ENCODE data around the gene RPL18A.

RPL18A gene

GRCh38 chr19:17841810-17842662 is 17.7 kb upstream of the RPL18A start:
- DNase-seq: peak; percentile 90

DNA sequence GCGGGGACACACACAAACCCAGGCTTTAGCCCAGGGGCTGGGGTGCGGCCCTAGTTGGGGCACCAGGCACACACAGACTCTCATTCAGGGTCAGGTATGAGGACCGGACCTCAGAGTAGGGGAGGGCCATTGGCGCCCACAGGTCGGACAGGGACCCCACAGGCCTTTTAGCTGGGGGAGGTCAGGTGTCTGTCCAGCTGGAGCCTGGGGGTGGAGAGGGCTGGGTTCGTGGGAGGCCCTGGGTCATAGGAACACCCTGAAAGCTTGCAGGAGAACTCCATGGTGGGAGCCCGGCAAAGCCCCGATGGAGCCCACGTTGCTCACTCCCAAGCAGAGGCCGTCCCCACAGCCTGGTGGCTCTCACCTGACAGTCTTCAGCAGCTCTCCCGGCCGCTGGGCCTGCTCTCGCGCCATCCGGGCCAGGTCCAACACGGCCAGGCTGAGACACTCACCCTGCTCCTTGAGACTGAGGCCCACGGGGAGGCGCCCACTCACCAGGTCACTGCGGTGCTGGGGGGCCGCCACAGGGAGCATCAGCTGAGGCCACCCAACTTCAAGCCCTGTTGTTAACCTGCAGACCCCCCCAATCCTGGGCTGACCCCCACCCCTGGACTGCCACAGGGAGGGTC is 16.9 kb upstream of the RPL18A start:
- no peak for DNase-seq

DNA sequence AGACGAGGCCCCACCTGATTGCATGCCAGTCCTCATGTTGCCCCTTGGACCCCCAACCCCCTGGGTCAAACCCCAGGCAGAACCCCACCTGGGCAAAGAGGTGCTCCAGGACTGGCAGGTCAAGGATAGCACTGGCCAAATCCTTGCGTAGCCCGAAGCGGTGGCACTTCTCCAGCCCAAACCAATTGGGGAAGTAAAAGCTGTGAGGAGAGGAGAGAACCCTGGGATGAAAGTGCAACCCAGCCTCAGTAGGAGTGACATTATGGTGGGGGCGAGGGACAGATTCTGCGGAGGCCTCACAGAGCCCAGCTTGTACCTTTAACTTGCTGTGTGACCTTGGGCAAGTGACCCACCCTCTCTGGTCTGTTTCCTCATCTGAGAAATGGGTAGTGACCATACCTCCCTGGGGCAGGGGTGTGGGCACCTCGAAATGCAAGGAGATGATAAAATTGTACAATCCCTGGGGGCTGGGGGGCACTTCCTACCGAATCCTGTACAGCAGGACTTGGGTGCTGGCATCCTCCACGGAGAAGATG is 16.4 kb upstream of the RPL18A start:
- DNase-seq: no peak

DNA sequence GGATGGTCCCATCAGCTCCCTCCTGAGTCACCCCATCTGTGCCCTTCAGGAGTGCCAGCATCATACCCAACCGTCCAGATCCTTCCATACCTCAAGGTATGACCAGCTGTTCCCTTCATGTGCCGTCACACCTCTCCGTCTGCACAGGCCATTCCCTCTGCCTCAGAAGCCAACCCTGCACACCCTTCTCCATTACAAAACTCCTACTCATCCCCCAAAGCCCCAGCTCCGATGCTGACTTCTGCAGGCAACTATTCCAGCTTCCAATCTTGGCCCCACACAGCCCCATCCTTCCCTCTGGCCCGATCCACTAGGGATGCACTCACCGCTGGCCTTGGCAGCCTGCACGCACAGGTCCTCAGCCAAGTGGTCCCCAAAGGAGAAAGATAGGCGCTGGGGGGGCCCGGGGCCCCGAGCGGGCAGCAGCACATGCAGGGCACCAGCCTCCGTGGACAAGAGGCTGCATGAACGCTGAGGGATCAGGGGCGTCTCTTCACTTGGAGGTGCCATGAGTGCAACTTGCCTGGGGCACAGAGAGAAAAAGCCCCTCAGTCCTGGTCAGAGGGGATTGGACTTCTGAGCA is 15.7 kb upstream of the RPL18A start:
- DNase-seq: no peak

DNA sequence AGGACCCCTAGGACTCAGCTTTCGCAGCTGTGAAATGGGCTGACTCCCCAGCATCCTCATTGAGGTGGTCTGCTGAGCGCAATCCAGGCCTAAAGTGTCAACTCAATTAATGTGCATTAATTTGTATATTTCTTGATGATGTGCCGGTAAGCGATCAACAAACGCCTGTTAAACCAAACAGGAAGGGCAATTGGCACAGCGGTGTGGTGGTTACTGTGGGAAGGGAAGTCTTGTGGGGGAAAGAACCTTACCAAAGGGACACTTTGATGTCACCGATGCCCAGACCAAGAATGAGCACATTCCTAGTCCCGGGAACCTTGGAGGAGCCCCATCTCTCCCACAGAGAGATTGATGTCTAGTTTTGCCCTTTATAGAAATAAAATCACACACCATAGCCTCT is 13.6 kb upstream of the RPL18A start:
- DNase-seq: no peak

- no peak for DNase-seq
Observed at GRCh38 chr19:17847538-17848366, 12.0 kb upstream of the RPL18A start, which contains the start of gene JAK3. Gene JAK3, minus strand, starts transcription at chr19:17847982. Its CDS starts 3,565 bp downstream, at chr19:17844417.

DNA sequence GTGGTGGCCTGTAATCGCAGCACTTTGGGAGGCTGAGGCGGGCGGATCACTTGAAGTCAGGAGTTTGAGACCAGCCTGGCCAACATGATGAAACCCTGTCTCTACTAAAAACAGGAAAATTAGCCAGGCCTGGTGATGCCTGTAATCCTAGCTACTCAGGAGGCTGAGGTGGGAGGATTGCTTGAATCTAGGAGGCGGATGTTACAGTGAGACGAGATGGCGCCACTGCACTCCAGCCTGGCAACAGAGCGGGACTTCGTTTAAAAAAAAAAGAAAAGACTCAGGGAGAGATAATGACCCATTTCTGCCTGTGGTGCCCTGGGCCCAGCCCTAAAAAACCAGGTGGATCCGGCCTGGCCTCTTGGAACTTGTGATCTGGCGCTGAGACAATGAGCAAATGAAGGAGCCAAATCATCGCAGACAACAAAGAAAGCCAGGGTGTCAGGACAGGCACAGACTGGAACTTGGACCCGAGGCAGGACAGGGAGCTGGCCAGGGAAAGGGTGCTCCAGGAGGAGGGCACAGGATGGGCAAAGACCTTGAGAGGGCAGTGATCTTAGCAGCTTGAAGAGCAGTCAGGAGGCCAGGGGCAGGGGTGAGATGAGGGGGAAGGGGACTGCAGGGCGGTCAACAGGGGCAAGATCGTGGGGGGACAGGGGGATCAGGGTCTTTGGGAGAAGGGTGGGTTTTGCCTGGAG is 11.0 kb upstream of the RPL18A start:
- no peak for DNase-seq

GRCh38 chr19:17854061-17854460 is 5.6 kb upstream of the RPL18A start:
- DNase-seq: no peak

DNA sequence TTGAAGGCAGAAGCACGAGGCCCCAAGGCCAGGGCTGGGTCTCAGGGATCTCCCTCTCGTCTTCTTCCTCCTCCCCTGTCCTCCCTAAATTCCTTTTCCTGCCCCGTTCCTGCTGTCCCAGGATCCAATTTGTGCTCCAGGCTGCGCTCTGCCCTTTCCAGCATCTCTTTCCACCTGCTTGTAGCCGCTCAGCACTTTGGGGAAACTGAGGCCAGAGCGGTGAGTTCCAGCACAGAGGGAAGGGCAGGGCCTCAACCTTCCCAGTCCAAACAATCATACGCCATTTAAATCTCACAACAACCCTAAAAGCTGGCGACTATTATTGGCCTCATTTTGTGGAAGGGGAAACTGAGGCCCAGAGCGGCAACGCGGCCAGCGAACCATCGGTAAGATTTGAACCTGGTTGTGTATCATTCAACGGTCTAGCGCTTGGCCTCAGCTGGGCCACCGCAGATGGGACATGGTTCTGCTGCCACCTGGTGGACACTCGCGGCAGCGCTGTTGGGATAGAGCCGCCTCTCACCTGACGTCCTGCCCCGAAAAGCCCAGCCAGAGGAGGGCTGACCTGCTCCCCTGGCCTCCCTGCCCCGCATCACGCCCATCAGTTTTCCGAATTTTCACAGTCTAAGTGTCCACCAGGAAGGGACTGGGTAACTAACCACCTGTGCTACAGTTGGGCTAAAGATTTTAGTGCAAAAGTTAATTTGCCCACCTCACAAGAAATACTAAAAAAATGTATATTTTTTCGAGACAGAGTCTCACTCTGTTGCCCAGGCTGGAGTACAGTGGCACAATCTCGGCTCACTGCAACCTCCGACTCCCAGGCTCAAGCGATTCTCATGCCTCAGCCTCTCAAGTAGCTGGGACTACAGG is 4.2 kb upstream of the RPL18A start:
- DNase-seq: peak; percentile 63

GRCh38 chr19:17860331-17860992 is 752 bp downstream of the RPL18A start:
- DNase-seq: no peak

DNA sequence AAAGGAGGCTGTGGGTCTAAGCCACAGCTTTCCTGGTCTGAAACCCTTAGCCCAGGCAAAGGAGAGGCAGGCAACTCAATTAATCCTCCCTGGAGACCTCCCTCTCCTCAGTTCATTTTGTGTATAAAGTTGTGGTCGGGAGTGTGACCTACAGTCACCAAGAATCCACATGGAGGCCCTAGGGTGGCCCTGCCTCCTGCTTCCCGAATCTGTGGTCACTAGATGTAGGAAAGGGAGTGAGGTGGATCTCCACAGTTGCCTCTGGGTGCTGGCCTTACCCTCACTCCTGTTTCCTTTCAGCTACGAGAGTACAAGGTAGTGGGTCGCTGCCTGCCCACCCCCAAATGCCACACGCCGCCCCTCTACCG is 1.3 kb downstream of the RPL18A start:
- no peak for DNase-seq

- no peak for DNase-seq
Observed at GRCh38 chr19:17861542-17862402, 2.1 kb downstream of the RPL18A start.

- DNase-seq: no peak
Observed at GRCh38 chr19:17862711-17863519, 3.2 kb downstream of the RPL18A start.

- no peak for DNase-seq
Observed at GRCh38 chr19:17863520-17864182, 3.9 kb downstream of the RPL18A start.

DNA sequence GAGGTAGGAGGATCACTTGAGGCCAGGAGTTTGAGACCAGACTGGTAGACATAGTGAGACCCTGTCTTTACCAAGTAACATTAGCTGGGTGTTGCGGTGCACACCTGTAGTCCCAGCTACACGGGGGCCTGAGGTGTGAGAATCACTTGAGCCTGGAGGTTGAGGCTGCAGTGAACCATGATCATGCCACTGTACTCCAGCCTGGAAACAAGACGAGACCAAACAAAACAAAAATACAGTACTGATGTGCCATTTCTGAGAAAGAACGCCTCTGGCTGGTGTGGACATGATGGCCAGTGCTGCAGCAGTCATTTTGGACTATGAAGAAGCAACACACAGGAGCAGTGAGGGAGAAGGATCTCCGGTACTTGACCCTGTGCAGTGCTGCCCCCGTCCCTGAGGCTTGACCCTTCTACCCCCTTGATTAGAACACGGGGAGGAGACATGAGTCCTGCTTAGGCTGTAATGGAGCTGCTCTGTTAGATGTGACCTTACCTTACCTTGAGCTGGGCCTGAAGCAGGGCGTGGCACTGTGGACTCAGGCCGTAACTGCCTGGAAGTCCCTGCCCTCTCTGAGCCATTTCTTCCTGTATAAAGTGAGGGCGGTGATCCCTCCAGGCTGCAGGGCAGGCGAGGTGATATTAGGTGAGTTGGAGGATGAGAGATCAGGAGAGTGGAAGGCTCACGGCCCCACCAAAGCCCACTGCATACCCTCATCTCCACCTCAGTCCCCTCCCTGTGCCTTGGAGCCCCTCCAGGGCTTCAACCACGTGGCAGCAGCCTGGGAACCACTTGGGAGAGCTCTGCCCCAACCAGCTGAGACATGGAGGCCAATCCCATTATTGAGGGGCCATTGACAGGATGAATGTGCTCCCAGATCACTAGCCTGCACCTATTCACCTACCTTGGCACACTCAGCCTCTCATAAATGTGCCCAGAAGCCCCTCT is 5.9 kb downstream of the RPL18A start:
- DNase-seq: no peak

GRCh38 chr19:17866312-17866963 is 6.7 kb downstream of the RPL18A start:
- no peak for DNase-seq
